Right hindlimb (tissue), 1 donor: Measurements from ENCODE around the gene SFI1.
"Not testable (repeated sequence)": the region's sequence is repeated elsewhere in the genome, so short reads cannot be mapped to it uniquely, and the experiment has no call there.

Experiments used
- DNase-seq: peaks from one replicate; pipeline ENCODE4 v3.0.0-alpha.2; 2018

SFI1 gene, protein sequence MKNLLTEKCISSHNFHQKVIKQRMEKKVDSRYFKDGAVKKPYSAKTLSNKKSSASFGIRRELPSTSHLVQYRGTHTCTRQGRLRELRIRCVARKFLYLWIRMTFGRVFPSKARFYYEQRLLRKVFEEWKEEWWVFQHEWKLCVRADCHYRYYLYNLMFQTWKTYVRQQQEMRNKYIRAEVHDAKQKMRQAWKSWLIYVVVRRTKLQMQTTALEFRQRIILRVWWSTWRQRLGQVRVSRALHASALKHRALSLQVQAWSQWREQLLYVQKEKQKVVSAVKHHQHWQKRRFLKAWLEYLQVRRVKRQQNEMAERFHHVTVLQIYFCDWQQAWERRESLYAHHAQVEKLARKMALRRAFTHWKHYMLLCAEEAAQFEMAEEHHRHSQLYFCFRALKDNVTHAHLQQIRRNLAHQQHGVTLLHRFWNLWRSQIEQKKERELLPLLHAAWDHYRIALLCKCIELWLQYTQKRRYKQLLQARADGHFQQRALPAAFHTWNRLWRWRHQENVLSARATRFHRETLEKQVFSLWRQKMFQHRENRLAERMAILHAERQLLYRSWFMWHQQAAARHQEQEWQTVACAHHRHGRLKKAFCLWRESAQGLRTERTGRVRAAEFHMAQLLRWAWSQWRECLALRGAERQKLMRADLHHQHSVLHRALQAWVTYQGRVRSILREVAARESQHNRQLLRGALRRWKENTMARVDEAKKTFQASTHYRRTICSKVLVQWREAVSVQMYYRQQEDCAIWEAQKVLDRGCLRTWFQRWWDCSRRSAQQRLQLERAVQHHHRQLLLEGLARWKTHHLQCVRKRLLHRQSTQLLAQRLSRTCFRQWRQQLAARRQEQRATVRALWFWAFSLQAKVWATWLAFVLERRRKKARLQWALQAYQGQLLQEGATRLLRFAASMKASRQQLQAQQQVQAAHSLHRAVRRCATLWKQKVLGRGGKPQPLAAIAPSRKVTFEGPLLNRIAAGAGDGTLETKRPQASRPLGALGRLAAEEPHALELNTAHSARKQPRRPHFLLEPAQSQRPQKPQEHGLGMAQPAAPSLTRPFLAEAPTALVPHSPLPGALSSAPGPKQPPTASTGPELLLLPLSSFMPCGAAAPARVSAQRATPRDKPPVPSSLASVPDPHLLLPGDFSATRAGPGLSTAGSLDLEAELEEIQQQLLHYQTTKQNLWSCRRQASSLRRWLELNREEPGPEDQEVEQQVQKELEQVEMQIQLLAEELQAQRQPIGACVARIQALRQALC

DNA sequence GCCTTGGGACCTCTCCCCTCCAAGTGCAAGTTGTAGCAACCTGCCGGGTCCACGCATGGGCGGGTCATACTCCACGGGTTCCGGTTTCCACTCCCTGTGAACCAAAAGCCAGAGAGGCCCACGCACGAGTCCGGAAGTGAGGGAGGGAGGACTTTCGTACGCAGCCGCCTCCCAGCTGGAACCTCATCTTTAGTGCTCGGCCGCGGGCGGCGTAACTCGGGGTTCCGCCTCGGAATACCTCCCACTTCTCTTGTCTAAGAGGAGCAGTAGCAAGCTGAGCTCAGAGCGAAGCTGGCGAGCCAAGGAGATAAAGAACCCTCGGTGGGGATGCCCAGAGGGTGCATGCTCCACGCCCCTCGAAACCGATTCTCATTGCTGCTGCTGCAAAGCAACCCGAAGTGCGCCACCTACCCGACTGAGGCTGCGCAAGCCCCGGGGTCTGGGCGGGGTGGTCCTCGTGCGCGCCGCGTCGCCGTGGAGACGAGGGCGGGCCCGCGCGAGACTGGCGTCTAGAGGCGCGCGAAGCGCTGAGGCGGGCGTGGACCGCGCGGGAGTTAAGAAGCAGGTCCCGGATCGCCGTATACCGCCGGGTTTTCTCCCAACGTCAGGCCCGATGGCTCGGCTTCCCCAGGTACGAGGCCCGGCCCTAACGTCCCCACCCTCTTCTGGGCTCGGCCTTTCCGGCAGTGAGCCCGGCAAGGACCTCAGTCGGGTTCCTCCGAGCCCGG lies at the start of gene SFI1:
SFI1 (plus strand) TSS at position 530 of the 728 bp plus-strand sequence. CDS start 11,749 bp downstream, outside the sequence.
- peak; percentile 96 for DNase-seq

DNA sequence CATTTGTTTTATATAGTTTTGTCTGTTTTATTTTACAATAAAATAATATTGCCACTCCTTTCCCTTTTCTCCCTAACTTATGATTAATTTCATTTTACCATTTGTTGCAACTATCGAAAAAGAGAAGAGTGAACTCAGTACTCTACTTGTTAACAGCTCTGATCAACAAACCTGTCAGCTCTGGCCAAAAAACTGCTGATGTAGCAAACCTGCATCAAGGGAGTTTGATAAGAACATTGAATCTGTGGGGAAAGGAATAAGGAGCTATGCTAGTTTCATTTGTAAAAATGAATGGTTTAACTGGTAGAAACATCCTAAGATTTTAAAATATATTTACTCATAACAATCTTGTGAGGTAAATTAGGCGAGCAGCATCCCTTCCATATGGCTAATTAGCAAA lies 49.6 kb upstream of the SFI1 start:
- DNase-seq = no peak

DNA sequence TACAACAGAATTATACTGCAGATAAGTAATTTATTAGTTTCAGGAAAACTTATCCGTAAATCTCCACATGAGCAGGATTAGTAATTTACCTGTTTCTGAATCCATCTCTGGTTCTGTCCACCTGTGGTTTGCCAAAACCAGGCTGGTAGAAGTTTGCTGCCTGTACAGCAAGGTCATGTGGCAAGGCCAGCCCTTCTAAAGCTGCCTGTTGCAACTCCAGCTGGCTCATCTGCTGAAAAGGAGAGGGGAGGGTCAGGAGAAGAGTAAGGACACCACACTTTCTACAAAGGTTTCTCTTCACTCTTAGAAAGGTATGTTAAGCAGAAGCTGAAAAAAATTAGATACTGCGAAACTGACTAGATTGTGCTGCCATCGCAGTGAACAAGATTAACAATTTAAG lies 49.0 kb upstream of the SFI1 start:
- no peak for DNase-seq

DNA sequence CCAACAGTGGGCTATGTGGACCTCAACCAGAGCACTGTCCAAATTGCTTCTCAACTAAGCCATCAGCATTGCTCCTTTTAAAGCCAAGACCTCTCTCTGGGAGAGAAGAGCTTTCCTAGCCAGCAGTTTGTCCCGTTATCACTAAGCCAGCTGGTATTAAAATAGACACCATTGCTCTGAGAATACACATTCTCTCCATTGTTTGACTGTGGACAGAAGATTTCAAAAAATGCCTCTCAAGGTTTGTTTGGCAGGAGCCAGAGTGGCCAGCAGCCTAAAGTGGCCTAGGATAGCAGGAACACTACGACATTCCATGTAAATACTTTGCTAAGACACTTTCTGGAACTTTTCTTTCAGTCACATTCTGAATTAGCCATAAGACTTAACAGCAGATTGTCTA lies 48.0 kb upstream of the SFI1 start:
- DNase-seq = no peak

DNA sequence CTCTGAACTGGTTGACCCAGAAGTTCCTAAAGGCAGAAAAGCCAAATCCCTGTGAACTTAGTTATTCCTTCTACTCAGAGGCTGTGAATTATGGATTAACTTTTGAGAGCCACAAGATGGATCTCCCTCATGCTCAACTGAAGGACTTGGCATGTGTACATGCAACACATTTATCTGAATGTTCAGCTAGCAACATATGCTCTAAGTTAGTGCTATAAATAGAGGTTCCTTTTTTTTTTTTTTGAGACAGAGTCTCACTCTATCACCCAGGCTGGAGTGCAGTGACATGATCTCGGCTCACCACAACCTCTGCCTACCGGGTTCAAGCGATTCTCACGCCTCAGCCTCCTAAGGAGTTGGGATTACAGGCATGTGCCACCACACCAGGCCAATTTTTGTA lies 46.8 kb upstream of the SFI1 start:
- DNase-seq = no peak

DNA sequence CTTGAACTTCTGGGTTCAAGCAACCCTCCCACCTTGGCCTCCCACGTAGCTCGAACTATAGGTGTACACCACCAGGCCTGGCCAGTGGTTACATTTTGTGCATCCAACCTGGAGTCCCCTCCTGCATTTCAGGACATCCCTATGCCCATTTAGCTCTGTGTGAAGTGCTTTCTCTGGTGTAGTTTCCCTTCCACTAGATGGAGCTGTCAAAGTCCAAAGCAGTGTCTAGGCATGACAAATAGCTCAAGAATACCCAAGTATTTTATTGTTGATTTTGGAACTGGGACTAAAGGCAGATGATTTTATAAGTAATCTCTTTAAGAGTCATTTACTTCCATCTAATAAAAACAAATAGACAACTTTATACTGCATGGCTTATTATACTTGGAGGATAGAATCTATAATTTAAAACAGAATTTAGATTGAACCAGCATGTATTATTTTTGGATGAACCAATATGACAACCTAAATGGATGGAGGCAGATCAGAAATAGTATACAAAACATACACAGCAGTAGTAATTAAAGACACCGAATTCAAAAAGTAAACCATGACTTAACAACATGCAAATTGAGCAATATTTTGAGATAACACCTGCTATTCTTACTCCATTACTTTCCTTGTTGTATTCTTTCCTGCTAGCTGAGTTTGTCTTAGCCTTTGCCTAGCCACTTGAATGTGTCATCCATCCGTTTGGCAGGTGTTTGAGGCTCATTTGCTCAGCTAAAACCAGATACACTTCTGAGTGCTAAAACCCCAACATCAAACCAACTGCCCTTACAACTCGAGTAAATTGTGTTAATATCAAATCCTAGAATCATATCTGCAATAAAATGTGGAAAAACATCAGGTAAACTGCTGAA lies 44.4 kb upstream of the SFI1 start:
- no peak for DNase-seq

DNA sequence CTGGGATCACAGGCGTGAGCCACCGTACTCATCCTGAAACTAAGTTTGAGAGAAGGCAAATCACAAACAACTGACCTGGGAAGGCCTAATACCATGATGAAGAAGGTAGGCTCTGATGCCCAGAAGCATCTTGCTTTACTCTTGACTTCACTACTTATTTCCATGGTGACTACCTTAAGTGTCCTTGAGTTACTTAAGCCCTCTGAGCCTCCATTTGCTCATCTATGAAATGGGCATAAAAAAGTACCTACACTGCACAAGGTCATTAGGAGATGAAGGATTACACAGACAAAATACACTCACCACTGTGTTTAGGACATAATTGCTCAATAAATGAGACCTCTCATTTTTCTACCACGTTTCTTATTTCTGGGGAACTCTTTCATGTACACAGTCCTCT lies 34.6 kb upstream of the SFI1 start:
- DNase-seq = no peak

DNA sequence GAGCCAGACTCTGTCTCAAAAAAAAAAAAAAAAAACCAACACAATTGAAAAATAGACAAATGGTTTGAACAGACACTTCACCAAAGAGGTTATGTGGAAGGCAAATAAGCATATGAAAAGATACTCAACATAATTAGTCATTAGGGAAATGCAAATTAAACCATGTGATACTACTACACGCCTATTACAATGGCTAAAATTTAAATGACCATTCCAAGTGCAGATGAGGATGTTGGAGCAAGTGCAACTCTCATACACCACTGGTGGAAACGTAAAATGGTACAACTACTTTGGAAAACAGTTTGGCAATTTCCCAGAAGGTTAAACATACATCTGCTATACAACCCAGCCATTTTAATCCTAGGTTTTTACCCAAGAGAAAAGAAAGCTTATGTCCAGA lies 31.0 kb upstream of the SFI1 start:
- no peak for DNase-seq

DNA sequence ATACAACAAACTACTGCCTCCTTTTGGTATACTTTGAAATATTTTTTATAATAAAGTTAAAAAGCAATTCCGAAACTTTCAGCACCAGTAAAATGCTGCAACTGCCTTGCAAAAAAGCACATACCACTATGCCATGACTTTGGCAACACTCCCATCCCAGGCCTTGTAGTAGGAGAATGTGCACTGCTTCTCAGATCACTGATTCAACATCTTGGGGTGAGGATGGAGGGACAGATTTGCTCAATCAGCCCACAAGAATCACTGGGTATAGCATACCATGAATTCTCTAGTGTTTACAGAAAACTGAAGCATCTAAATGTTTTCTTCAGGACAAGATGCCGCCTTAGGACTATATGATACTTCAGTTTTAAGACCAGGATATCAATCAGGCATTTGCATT lies 21.6 kb upstream of the SFI1 start:
- DNase-seq = no peak

DNA sequence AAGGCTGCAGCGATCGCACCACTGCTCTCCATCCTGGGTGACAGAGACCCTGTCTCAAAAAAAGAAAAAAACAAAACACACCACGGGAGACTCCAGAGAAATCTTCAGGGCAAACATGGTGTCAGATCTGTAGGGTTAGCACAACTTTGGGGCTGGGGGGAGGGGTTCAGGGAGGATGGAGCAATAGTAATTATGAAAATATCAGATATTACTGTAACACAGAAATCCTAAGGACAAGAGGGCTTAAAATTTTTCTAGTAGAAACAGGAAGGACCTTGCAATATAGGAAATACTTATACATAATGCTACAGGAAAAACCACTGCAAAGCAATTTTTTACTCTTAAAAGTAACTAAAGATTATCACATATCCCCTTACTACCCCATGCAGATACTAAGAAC lies 20.5 kb upstream of the SFI1 start:
- no peak for DNase-seq

DNA sequence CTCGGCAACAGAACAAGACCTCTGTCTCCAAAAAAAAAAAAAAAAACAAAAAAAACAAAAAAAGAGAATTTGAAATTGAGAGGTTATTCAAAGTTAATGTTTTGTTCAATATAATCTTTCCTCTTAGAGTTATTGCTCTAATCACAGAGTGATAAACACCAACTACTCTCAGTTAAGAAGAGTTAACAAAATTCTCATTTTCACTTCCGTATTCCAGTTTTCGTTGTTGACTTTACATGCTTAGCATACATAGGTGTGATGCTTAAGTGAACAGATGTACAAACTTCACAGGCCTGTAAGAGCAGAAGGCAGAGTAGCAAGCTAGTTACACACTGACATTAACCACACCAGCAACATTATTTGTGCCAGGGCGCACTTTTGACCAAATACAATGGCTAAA lies 19.0 kb upstream of the SFI1 start:
- DNase-seq = no peak

DNA sequence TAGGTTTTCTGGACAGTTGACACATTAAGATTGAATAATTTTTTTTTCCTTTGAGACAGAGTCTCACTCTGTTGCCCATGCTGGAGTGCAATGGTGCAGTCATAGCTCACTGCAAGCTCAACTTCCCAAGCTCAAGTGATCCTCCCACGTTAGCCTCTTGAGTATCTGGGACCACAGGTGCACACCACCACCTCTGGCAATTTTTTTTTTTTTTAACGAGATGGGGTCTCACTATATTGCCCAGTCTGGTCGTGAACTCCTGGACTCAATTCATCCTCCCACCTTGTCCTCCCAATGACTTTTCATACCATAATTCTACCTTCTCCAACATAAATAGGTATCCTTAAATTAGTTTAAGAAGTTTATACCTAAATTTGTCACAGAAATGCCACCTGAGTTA lies 15.2 kb upstream of the SFI1 start:
- DNase-seq = no peak

DNA sequence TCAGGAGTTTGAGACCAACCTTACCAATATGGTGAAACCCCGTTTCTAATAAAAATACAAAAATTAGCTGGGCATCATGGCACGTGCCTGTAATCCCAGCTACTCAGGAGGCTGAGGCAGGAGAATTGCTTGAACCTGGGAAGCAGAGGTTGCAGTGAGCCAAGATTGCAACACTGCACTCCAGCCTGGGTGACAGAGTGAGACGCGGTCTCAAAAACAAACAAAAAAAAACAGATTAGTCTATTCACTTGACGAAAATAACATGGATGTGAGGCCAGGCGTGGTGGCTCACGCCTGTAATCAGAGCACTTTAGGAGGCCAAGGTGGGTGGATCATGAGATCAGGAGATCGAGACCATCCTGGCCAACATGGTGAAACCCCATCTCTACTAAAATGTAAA lies 13.9 kb upstream of the SFI1 start:
- DNase-seq = not testable (repeated sequence)

DNA sequence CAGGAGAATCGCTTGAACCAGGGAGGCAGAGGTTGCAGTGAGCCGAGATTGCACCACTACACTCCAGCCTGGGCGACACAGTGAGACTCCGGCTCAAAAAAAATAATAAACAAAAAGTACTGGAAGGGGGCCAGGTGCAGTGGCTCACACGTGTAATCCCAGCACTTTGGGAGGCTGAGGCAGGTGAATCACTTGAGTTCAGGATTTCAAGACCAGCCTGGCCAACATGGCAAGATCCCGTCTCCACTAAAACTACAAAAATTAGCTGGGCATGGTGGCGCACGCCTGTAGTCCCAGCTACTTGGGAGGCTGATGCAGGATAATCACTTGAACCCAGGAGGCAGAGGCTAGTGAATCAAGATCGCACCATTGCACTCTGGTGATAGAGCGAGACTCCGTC lies 10.0 kb upstream of the SFI1 start:
- DNase-seq = not testable (repeated sequence)

DNA sequence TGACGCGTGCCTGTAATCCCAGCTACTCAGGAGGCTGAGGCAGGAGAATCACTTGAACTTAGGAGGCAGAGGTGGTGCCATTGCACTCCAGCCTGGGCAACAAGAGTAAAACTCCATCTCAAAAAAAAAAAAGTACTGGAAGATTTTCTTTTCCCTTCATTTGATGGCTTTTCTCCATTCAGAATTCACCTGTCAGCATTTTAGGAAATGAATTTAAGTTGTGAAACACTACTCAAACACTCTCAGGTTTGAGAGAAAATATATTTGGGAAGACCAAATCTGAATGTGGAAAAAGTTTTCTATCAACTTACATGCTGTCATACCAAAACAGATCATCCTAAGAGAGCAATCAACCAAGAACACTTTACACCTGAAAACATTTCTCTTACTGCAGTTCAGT lies 9.4 kb upstream of the SFI1 start:
- no peak for DNase-seq

DNA sequence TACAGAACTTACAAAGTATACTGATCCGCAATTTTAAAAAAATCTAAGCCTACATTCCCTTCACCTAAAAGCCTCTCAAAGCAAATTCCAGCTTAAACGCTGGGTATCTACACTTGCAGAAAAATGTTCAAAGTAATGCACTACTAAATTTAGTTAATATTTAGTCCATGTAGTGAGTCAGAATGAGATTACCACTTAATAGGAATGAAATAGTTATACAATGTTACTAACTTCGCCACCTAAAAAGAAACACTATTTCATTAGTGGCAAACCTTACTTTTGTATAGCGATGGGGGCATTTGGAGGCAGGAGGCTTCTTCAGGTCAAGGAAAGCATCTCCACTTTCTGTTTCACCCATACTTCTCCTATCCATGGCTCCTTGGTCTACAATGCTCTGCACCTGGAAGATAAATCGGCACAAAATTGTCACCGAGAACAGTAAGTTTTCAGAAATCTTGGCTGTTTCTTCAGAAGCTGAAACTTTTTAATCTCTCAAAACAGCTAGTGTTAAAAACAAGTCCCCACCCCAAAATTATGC lies 7.9 kb upstream of the SFI1 start:
- DNase-seq = no peak

DNA sequence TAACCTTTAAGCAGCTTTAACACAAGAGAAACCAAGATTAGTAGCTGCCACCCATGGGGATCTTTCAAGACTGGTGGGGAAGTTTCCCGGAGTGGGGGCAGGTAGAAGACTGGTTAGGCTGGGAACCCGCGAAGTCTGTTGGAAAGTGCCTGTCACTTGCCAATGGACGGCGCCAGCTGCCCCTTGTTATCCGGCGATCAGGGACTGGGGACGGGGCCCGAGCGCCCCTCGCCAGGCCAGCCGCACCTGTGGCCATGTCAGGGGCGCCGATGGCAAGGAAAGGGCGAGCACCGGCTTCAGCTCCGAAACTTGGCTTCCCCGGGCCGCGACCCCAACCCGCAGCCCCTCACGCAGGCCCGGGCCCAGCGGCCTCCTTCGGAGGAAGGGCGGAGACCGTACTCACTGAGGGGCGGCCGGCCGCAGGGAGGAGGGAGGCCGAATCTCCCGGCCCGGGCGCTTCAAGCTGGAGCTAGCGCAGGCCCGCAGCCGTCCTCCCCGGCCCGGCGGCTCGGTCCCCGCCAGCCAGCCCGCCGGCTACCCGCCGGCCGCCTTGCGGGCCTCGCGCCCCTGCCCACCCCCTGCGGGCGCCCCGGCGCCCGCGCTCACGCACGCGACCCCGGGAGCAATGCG lies 7.2 kb upstream of the SFI1 start:
- peak; percentile 45 for DNase-seq

DNA sequence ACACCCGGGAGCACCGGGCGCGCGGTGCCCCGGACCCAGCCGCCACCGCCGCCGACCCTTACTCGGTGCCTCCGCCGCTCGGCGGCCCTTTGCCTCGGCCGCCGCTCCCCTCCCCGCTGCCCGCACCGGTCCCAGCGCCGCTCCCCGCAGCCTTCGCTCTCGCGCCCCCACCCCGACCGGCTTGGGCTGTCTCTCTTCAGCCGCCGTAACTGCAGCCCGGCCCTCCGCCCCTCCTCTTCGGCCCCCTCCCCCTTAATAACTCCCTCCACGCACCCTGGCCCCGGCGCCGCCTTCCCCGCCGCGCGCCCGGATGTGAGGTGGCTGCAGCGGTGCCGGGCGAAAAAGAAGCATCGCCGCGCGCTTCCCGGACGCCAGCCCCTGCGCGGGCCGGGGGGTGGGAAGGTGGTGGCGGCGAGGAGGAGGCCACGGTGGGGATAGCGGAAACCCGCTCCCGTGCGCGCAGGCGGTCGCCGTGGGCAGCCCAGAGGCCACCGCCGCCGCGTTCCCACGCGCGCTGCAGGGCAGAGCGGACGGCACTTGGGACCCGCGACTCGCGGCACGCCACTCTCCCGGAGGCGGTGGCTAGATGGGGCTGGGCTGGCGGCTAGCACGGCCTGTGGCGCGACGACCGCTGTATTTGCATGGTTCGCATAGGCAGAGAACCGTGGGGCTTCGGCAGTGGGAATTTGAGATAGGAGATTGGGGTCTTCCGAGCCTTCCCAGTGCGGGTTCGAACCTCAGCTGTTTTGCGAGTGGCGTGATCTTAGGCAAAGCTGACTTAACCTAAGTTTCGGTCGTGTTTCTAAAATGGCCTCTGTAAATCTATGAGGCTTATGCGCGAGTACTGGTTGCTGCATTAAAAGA lies 6.5 kb upstream of the SFI1 start, which contains the start of gene EIF4ENIF1:
EIF4ENIF1 (minus strand) TSS at position 211 of the 864 bp plus-strand sequence. CDS start 1,124 bp downstream, outside the sequence.
- peak; percentile 92 for DNase-seq

DNA sequence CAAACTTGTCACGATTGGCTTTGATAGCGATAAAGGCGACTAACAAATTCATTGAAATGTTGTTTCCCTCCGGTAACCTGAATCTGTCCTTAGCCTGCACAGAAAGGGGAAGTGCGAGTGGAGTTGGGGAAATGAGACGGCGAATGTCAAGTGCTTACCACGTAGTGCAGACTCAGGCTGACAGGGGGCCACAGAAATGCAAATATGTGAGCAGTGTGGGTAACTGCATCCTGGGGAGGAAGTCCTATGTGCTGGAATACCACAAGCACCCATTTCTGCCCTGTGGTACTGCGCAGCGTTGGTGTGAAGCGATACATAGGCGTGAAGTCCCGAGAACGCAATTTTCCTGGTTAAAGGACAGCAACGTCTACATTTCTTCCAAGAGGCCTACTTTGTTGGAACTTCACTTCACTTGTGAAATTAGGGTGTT lies 5.8 kb upstream of the SFI1 start:
- DNase-seq = peak; percentile 54
